NCI-H82 (cell line): ENCODE measurements around the gene PCDH9.
"Not testable (repeated sequence)": the region's sequence is repeated elsewhere in the genome, so short reads cannot be mapped to it uniquely, and the experiment has no call there.

Experiments used
- DNase-seq: peaks from one replicate; lab custom pipeline; 2025; lab: John Stamatoyannopoulos, UW

PCDH9 gene

DNA sequence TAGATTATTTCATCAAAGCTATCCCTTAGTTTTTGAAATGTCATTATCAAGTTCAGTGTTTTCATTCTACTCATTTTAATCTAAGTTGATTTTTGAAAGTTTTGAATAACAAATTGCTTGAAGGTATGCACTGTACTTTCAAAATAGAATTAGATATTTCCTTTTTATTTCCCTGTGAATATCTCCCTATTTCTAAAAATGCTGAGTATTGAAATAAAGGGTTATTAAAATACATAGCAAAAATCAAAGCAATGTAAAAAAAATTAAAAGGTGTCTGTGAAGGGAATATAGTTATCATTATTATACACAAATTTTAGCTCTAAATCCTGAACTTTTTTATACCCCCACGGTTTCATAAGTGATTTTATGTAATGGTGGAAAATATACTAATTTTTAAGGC lies 967.8 kb downstream of the PCDH9 start:
- no peak for DNase-seq

- DNase-seq: not testable (repeated sequence)
Observed at GRCh38 chr13:66259426-66259825, 970.7 kb downstream of the PCDH9 start.
